ENCODE data around the gene ANO1.

Gene ANO1

GRCh38 chr11:70226183-70226582, 148.1 kb downstream of the ANO1 start:
- Histone ChIP-seq H3K27me3 (ENCODE audit: control insufficient read depth, insufficient read depth, low read length) (no peaks in the 10 kb centered on the region), H3K27ac (ENCODE audit: low read depth, low read length) (no peak overlapping the region), H3K36me3 (ENCODE audit: control insufficient read depth, insufficient read depth, low read length) (no peaks in the 10 kb centered on the region), H3K9ac (ENCODE audit: low read length) (no peak overlapping the region), H3K4me1 (ENCODE audit: control insufficient read depth, insufficient read depth, low read length) (no peaks in the 10 kb centered on the region), H3K4me3 (ENCODE audit: low read length) (no peak overlapping the region)

- H3K4me1 ChIP-seq (ENCODE audit: control insufficient read depth, insufficient read depth, low read length), result no peaks in the 10 kb centered on the region
- no peaks in the 10 kb centered on the region for H3K27me3 ChIP-seq (ENCODE audit: control insufficient read depth, insufficient read depth, low read length)
- no peak overlapping the region for H3K9ac ChIP-seq (ENCODE audit: low read length)
- H3K27ac ChIP-seq (ENCODE audit: low read depth, low read length), result no peak overlapping the region
- H3K4me3 ChIP-seq (ENCODE audit: low read length), result no peak overlapping the region
- no peaks in the 10 kb centered on the region for H3K36me3 ChIP-seq (ENCODE audit: control insufficient read depth, insufficient read depth, low read length)
Measured at GRCh38 chr11:70226967-70227366, 148.8 kb downstream of the ANO1 start.

DNA sequence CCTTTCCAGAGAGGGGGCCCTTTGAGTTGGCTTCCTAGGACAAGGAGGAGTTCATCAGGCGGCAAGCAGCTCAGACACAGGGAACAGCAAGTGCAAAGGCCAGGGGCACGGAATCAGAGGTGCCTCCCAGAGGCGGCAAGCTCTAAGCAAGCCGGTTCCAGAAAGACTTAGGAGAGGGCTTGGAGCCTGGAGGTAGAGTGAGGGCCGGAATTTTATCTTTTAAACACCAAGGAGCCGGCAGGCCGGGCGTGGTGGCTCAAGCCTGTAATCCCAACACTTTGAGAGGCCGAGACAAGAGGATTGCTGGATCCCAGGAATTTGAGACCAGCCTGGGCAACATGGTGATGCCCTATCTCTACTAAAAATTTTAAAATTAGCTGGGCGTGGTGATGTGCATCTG, 151.6 kb downstream of the ANO1 start:
- H3K9ac ChIP-seq (ENCODE audit: low read length), result no peak overlapping the region
- no peak overlapping the region for H3K27ac ChIP-seq (ENCODE audit: low read depth, low read length)
- H3K27me3 ChIP-seq (ENCODE audit: control insufficient read depth, insufficient read depth, low read length), result no peaks in the 10 kb centered on the region
- no peaks in the 10 kb centered on the region for H3K4me1 ChIP-seq (ENCODE audit: control insufficient read depth, insufficient read depth, low read length)
- H3K36me3 ChIP-seq (ENCODE audit: control insufficient read depth, insufficient read depth, low read length), result no peaks in the 10 kb centered on the region
- no peak overlapping the region for H3K4me3 ChIP-seq (ENCODE audit: low read length)

GRCh38 chr11:70230151-70230839, 152.2 kb downstream of the ANO1 start:
- no peaks in the 10 kb centered on the region for H3K27me3 ChIP-seq (ENCODE audit: control insufficient read depth, insufficient read depth, low read length)
- no peaks in the 10 kb centered on the region for H3K4me1 ChIP-seq (ENCODE audit: control insufficient read depth, insufficient read depth, low read length)
- no peak overlapping the region for H3K27ac ChIP-seq (ENCODE audit: low read depth, low read length)

GRCh38 chr11:70230840-70231710, 153.0 kb downstream of the ANO1 start:
- Histone ChIP-seq H3K4me3 (ENCODE audit: low read length) (no peak overlapping the region), H3K27me3 (ENCODE audit: control insufficient read depth, insufficient read depth, low read length) (no peaks in the 10 kb centered on the region), H3K9ac (ENCODE audit: low read length) (no peak overlapping the region), H3K27ac (ENCODE audit: low read depth, low read length) (no peak overlapping the region), H3K36me3 (ENCODE audit: control insufficient read depth, insufficient read depth, low read length) (no peaks in the 10 kb centered on the region), H3K4me1 (ENCODE audit: control insufficient read depth, insufficient read depth, low read length) (no peaks in the 10 kb centered on the region)

More at GRCh38 chr11:70230151-70230839, 152.2 kb downstream of the ANO1 start:
- Histone ChIP-seq H3K9ac (ENCODE audit: low read length) (no peak overlapping the region), H3K36me3 (ENCODE audit: control insufficient read depth, insufficient read depth, low read length) (no peaks in the 10 kb centered on the region), H3K4me3 (ENCODE audit: low read length) (no peak overlapping the region)

- Histone ChIP-seq H3K36me3 (ENCODE audit: control insufficient read depth, insufficient read depth, low read length) (no peaks in the 10 kb centered on the region), H3K27ac (ENCODE audit: low read depth, low read length) (no peak overlapping the region), H3K4me1 (ENCODE audit: control insufficient read depth, insufficient read depth, low read length) (no peaks in the 10 kb centered on the region), H3K27me3 (ENCODE audit: control insufficient read depth, insufficient read depth, low read length) (no peaks in the 10 kb centered on the region), H3K9ac (ENCODE audit: low read length) (no peak overlapping the region), H3K4me3 (ENCODE audit: low read length) (no peak overlapping the region)
Measured at GRCh38 chr11:70233034-70233433, 154.9 kb downstream of the ANO1 start.

- H3K27ac ChIP-seq (ENCODE audit: low read depth, low read length), result no peak overlapping the region
- no peaks in the 10 kb centered on the region for H3K4me1 ChIP-seq (ENCODE audit: control insufficient read depth, insufficient read depth, low read length)
- no peaks in the 10 kb centered on the region for H3K27me3 ChIP-seq (ENCODE audit: control insufficient read depth, insufficient read depth, low read length)
- no peaks in the 10 kb centered on the region for H3K36me3 ChIP-seq (ENCODE audit: control insufficient read depth, insufficient read depth, low read length)
- H3K4me3 ChIP-seq (ENCODE audit: low read length), result no peak overlapping the region
- H3K9ac ChIP-seq (ENCODE audit: low read length), result no peak overlapping the region
Measured at GRCh38 chr11:70233511-70233934, 155.4 kb downstream of the ANO1 start.

- Histone ChIP-seq H3K27ac (ENCODE audit: low read depth, low read length) (no peak overlapping the region), H3K27me3 (ENCODE audit: control insufficient read depth, insufficient read depth, low read length) (no peaks in the 10 kb centered on the region), H3K4me3 (ENCODE audit: low read length) (no peak overlapping the region), H3K4me1 (ENCODE audit: control insufficient read depth, insufficient read depth, low read length) (no peaks in the 10 kb centered on the region), H3K9ac (ENCODE audit: low read length) (no peak overlapping the region), H3K36me3 (ENCODE audit: control insufficient read depth, insufficient read depth, low read length) (no peaks in the 10 kb centered on the region)
Measured at GRCh38 chr11:70233962-70234361, 155.8 kb downstream of the ANO1 start.

All from rectal smooth muscle tissue (tissue), 1 donor.